Left forelimb (tissue), 1 donor: Measurements from ENCODE around the gene FGR.

ENCODE experiments used
- DNase-seq: peaks from one replicate; pipeline ENCODE4 v3.0.0-alpha.2; 2018; ENCODE audit warnings: low spot score

FGR gene

DNA sequence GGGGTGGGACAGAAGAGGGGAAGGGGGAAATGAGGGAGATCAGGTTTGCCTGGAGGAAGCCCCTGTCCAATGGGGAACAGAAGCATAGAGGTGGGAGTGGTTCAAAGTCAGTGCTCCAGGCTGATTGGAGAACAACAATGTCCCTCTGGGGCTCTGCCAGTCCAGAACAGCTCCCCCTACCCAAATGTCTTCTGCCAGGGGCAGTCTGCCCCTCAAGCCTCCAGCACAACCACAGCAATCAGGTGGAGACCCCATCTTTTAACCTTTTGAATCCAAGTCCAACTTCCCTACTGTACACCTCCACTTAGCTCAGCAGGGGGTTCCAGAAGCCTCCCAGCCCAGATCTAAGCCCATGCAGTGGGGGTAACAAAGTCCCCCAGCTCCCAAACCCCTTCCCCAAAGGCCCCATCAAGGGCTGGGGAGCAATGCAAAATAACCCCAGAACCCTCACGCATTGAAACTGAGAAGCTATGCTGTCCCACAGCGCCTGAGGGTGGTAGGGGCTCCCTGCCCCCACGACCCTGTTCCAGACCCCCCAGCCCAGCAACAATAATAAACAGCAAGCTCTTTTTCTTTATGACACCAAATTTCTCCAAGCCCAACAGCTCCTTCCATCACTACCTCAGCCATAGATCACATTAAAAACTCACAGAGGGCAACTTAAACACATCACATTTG is 34.3 kb downstream of the FGR start:
- DNase-seq, result no peak

DNA sequence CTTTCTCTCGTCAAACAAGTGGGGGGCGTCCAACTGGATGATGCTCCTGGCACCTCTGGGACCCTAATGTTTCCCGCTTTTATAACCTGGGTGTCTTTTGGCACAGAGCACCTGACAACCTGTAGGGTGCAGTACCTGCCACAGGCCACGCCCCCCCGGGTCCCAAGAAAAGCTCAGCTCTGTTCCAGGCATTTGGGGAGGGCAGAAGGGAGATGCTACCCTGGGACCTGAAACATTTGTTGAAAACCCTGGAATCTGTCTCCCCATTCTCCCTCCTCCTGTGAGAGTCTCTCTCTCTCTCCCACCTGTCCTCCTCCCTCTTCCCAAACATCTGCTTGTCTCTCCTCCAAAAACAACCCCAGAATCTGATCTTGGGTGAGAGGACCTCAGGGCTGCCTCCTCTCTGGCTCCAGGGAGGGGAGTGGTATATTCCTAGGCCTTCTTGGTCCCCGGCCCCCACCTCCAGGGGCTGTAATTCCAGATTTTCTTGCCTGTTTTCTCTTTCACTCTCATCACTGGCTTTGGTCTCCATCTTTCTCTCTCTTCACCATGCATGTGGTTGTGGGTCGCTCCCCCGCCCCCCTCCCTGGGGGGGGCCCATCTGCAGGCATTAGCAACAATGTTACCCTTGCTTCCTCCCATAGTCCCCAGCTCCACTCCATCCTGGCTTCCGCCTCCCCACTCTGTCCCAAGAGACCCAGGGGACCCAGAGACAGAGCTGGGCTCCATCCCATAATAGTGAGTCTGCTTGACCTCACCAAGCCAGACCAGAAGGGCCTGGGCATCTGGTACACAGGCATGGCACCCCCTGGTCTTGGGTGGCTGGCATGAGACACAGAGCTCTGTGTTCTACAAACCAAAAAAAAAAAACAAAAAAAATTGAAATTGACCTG is 35.1 kb downstream of the FGR start:
- DNase-seq, result no peak

DNA sequence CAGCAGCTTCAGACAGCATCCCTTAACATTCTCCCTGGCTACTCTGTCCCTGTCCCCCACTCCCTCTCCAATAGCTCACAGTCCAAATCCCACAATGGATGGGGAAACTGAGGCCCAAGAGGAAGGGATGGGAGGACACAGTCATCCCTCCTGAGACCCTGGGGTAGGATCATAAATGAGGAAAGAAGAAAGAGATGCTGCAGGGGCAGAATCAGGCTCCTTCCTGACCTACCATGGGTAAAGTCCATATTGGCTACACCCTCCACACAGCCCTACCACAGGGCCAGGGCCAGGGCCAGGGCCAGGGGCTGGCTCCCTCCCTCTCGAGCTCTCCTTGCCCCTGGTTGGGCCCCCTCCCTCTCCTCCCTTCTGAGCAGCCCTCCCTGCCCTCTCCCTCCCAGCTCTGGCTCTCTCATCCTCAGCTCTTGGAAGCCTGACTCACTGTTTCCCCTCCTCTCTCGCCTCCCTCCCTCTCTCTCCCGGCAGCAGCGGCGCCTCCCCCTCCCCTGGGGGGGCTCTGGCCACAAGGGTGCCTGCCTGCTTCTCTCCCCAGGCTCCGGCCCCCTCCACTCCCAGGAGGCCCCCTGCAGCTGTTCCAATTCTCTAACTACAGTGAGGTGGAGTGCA is 36.0 kb downstream of the FGR start:
- peak; percentile 81 for DNase-seq

DNA sequence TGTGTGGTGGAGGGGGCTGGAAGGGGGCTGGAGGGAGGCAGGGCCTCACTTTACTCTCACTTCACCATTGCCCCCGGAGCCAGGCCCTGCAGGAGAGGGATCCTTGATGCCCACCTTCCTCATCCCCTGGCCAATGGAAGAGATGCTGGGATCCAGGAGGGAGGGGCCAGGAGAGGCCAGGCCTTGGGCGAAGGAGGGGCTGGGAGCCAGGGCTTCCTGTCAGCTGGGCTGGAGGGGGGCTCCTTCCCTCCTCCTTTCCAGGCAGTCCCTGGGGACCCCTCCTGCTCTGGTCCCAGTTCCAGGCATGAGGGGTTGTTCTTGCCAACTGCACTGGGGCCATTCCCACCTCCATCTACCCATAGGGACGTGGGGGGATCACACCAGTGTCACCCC is 36.7 kb downstream of the FGR start:
- peak; percentile 81 for DNase-seq

DNA sequence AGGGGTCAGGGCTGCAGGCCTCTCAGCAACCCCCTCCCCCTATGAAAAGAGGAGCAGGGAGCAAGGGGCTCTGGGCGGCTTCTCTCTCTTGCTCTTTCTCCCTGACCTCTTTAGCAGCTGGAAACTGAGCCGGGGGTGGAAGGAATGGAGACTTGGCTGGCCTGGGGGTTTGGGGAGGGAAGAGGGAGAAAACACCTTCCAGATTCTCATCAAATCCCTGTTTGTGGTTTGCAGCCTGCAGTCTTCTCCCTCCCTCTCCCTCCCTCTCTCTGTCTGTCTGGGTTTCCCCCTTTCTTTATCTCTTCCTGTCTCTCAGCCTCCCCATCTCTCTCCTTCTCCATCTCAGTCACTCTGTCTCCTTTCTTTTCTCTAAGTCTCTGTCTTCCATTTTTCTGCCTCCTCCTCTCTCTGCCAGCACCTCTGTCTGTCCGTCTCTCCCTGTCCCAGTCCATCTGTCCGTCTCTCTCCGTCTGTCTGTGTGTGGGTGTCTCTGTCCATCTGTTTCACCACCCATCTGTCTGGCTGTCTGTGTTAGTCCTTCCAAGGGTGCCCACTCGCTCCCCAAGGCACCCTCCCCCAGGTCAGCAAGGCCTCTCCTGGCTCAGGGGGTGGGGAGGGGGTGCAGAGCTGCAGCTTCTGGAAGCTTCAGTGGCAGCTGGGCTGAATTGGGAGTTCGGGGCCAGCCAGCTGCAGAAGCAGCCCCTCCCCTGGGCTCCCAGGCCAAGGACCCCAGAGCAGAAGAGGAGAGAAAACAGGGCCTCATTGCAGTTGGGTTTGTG is 37.3 kb downstream of the FGR start:
- no peak for DNase-seq

DNA sequence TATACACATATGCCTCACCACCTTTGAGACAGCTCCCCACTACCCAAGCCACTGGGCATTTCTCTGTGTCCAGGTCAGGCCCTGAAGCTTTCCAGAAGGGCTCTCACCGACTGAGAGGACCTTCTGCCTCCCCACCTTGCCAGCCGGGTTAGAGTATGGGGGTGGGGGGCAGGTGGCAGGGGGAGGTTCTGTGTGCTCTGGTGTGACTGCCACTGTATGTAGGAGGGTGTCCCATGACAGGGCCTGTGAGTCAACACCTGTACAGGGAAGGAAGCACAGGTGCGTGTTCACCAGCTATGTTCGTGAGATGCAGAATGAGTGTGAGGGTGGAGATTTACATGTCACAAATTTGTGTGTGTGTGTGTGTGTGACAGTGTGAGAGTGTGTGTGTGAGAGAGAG is 38.0 kb downstream of the FGR start:
- no peak for DNase-seq

DNA sequence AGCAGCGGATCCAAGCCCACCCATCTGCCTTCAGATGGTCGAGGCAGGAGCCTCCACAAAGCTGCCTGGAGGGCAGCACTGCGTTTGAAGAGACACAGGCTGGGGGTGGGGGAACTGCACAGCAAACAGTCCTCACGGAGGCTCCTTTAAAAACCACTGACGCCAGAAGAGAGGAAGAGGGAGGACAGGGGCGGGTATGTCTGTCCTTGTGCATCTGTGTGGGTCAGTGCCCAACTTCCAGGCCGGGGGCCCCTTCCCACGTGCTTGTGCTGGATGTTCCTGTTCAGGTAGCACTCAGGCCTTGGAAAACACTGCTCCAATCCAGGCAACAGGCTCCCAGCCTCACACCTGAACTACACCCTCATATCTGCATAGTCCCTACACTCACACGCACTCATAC is 38.7 kb downstream of the FGR start:
- peak; percentile 62 for DNase-seq

DNA sequence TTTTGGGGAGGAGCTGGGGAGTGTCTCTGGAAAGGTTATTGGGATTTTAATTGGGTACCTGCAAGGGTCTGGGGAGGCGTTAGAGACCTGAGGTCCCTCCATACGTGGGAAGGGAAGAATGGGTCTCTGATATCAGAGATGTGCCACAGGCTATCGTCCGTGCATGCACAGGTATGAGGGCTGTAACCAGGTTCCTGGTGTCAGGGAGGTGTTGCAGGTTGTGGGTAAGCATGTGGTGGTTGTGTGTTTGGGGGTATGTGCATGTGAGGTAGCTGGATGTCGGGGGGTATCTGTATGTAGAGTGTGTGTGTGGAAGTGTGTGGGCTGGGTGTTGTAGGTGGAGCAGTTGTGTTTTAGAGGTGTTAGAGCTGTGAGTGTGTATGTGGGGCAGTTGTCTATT is 39.4 kb downstream of the FGR start:
- no peak for DNase-seq

DNA sequence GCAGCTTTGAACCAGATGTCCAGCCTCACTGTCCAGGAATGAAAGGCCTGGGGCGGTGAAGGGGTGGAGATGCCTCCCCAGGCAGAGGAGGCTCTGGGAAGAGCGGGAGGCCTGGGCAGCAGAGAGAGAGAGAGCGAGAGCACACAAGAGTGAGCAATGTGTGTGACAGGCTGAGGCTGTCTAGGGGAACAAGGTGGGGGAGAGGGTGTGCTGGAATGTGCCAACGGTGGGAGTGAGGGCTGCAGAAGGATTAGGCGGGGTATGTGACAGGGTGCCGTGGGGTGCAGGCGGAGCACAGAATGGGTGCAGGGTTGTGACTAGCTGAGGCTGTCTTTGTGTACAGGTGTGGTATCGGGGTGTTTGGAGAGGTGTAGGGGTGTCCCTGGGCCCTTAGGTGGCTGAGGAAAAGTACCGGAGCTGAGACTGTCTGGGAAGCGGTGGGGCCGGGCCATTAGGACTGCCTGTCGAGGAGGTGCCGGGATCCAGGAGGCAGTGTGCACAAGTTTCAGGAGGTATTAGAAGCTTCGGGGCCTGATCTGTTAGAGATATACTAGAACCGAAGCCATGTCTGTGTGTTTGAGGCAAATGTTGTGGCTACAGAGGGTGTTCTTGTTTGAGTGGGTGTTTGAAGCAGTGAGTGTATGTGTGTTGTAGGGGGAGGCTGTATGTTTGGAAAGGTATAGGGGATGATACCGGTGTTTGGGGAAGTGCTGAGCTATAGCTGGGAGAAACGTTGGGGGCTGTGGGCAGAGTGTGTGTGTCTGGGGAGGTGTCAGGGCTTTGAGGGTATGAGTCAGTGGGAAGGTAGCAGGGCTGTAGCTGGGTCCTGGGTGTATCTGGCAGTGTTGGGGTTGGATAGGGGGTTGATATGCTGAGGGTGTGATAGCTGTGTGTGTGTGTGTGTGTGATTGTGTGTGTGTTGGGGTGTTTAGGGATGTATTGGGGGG is 40.1 kb downstream of the FGR start:
- no peak for DNase-seq

DNA sequence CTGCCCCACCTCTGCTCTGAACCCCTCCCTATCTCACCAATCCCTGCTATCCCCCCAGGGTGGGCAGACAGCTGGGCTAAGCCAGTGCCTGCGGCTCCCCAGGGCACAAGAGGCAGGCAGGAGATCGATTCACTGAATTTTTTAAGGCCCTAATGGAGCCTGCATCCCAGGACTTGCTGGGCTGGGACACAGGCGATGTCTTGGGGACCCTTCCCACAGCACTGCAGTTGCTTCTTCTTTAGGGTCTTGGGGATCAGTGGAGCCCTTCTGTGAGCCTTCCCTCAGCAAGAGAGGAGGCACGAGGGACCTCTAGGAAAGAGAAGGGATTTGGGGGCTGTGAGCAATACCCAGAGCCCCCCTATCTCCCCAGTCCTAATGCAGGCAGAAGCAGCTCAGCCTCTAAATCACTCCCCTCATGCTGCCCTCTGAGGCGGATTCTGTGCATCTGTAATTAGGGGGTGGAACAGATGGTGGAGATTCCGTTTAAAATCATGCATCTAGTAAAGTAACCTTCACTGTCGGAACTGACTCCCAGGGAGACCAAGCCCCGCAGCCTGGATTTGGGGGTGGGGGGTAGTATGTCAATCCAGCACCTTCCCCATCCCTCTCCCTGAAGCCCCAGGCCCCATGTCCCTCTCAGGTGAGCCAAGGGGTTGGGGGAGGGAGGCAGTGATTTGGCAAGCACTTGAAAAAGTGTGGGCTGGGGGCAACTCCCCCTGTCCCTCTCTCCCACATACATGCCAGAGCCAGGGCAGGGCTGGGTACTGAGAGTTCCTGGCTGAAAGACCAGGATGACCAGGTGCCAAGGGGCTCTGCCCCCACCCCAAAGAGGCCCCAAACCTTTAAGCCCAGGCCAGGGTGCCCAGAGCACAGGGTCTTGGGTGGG is 41.1 kb downstream of the FGR start:
- DNase-seq, result no peak

DNA sequence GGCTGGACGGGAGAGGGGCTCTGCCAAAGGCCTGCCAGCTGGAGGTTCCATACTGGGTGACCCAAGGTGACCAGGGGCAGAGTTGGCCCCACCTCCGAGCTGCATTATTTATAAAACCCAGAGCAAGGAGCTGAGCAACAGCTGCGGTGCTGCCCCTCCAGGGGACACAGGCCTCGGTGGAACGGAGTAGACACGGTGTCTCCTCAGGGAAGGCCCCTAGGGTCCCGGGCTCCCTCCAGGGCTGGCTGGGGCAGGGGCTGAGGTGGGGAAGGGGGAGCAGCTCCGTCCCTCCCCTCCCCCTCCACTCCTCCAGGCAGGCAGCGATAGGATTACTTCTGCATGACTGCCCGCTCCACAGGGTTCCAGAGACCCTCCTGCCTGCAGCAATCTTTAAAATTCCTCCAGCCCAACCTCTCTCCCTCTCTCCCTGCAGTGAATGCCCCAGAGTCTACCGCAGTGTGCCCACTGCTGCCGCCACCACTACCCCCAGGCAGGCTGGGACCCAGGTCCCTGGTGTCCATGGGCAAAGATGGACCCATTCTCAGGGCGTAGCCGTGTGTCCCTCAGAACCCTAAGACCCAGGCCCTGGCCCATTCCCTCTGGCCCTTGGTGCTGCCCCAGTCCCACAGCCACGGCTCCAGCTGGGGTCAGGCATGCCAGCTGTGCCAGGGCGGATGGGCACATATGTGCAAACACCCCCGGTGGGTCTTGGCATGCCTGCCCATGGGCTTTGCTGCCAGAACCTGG is 41.9 kb downstream of the FGR start:
- no peak for DNase-seq

DNA sequence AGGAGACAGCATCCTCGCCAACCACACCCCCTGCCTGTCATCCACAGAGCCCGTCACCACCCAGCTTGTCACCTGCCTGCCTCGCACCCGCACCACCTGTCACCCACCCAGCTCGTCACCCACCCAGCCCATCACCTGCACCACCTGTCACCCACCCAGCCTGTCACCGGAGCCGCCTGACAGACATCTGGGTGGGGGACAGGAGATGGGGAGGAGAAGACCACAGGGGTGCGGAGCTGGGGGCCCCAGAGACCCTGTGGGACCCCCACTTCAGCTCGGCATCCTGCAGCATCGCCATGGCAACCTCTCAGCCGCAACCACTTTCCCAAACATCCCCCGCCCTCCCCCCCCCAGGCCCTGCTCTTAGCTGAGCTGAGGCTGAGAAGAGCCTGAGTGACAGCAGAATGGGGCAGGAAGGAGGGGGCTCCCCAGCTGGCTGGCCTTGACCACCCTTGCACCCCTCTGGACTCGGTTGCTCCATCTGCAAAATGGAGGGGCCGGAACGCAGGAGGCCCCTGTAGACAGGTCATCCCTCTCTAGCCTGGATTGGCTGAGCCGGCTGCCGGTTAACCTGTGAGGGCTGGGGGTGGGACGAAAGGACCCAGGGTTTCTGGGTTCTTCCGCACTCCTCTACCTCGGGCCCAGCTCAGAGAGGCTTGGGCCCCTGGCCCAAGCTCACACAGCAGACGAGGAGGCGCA is 42.6 kb downstream of the FGR start:
- no peak for DNase-seq

DNA sequence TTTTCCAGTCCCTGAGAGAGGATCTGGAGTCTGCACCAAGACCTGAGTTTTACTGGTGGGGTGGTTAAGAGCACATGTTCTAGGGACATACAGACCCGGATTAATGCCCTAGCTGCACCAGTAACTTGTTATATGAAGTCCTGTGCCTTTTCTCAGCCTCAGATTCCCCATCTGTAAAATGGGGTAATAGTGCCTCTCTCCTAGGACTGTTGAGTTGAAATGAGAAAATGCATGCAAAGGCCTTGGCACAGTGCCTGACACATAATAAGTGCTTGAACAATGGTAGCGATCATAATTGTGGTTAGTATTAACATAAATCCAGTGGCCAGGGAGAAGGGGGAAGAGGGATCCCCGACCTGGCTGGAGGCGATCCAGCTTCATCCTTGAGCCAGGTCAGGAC is 43.4 kb downstream of the FGR start:
- no peak for DNase-seq

DNA sequence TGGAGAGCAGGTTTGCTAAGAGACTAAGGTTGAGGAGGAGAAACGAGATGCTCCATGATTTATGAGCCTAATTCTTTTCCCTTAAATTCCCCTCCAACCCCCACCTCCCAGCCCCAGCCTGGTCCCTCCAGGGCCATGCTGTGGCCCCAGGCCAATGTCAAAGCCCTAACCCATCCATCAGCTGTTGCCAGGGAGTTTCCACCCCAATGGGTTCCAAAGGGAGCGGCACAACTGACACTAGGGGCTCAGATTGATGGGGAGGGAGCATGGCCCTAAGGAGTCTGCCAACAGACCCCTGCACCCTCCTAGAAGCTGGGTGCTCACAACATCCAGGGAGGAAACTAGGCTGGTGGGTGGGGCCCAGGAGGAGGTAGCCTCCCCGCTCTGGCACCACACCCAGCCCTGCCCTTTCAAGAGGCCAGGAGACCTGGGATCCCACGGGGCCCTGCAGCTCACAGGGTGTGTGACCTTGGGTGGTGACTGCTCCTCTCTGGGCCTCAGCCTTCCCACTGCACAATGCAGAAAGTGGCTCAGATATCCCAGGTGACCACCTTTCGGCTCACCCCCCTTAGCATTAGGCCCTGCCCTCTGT is 44.0 kb downstream of the FGR start:
- DNase-seq, result no peak

DNA sequence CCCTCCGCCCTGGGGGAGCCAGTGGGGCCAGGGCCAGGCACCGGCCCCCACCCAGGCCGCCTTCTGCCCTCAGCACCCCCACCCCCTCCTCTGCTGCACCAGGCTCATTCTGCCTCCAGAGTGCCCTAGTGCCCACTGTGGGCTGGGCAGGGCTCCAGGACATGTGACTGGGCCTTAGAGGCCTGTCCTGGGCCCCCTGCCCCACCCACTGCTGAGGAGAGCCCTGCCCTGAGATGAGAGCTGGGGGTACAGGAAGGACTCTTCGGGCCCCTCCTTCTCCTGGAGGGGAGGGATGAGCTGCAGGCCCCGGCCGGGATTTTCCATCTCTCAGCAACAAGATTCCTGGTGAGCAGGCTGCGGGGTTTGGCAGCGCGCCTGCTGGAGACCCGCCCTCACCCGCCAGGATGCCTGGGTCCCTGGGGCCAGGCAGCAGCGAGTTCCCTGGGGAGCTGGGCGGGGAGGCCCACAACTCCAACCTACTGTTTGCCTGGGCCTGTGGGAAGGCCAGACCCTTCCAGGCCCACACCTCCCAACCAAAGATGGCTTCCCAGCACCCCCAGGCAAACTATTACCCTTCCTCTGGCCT is 45.1 kb downstream of the FGR start:
- no peak for DNase-seq

DNA sequence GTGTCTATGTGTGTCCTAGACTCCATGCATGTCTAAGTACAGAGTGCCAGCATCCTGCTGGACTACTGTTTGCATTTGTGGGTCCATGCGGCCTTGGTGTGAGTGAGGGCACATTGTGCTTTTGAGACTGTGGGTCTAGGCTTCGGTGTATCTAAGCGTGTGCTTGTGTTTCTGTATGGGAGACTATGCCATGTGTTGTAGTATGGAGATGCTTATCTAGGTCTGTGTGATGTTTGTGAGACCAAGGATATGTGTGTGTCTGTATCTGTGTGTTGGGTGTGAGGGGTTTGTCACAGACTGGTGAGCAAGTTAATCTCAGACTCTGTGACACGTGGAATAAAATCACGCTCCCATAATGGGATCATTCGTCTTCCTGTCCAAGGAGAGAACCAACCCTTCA is 45.5 kb downstream of the FGR start:
- no peak for DNase-seq

DNA sequence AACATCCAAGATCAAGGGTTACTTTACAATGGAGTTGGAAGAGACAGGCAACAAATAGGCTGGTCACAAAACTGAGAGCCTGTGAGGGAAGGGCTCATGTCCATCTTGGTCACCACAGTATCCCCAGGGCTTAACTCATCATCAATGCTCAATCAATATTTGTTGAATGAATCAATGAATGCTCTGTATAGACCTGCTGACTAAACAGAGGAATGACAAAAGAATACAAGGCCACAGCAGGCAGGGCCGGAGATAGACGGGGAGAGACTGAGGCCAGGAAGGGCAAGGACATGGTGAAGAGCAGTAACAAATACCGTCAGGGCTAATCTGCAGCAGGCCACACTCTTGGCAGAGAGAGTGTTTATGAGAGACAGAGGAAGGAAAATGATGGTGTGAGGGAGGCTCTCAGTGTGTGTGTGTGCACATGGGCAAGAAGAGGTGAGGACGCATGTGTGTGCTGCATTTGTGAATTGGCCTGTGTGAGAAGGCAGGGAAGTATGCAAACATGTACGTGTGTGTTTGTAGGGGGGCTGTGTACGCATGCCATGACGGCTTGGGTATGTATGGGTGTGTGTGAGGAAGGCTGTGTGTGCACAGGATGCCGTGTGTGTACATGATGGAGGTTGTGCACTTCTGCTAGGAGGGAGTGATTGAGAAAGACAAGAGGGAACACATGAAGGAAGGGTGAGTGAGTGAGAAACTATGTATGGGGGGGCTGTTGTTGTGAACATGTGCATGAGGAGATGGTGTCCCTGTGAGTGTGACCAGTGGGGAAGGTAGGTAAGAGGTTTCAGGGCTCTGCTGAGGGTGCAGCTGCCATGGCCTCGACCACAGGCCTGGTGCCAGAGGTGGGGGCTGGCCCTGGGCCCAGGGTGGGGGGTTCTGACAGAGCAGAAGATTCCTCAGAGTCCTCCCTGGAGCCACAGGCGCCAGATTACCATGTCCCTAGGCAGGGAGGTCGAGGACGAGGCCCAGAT is 46.4 kb downstream of the FGR start:
- DNase-seq, result no peak
